VCaP (cell line): ENCODE data around the gene FGF1.

ENCODE experiments used
- H3K27ac ChIP-seq: fragments of 450-650 bp; 2 replicates; pipeline ENCODE4 v1.5.1; 2017
- TF ChIP-seq, protein P1 (sequence below): fragments of 450-650 bp; conservative IDR thresholded peaks from 2 replicates; pipeline ENCODE4 v1.5.1; 2017; ENCODE audit warnings: mild to moderate bottlenecking, moderate library complexity

FGF1 gene

DNA sequence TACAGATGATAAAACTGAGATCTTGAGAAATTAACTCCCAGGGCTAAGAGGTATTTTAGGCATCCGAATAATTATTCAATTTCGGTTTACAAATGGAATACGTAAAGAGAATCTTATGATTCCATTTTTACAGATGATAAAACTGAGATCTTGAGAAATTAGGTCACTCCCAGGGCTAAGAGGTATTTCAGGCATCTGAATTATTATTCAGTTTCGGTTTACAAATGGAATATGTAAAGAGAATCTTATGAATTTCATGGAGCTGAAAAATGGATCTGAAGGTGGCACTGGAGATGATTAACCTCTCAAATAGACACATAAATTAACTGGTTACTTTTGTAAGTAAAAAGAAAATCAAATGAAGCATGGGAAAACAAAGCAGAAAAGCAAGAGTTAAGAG, 44.2 kb downstream of the FGF1 start:
- H3K27ac ChIP-seq: no peak overlapping the region
- TF ChIP-seq, protein P1, sequence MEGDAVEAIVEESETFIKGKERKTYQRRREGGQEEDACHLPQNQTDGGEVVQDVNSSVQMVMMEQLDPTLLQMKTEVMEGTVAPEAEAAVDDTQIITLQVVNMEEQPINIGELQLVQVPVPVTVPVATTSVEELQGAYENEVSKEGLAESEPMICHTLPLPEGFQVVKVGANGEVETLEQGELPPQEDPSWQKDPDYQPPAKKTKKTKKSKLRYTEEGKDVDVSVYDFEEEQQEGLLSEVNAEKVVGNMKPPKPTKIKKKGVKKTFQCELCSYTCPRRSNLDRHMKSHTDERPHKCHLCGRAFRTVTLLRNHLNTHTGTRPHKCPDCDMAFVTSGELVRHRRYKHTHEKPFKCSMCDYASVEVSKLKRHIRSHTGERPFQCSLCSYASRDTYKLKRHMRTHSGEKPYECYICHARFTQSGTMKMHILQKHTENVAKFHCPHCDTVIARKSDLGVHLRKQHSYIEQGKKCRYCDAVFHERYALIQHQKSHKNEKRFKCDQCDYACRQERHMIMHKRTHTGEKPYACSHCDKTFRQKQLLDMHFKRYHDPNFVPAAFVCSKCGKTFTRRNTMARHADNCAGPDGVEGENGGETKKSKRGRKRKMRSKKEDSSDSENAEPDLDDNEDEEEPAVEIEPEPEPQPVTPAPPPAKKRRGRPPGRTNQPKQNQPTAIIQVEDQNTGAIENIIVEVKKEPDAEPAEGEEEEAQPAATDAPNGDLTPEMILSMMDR: no peak

DNA sequence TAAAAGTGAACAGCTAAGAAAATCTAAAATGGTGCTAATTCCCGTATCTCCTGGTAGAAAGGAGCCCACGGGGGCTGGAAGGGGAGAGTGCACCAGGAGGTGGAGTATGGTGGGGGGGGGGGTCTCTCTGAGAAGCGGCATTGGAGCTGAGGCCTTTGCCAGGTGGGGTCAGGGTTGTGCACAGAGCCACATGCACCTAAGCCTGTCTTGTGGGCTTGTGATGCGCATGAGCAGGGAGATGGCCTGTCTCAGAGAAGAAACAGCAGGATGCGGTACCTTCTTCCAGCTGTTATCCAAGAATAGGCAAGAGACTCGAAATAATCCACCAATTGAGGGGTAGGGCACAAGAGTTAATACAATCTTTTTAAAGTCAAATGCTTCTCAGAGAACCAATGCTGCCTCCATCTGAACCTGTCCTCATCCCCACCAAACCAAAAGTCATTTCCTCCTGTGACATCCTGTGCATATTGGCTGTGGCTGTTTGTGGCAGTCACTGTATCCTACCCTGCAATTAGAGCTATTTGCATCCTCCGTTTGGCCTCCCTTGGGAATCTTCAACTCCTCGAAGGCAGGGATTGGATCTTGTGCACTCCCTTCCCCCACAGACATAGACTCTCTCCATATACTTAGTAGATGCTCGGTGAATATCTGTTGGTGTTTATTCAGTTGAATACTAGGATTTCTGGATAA, 45.4 kb downstream of the FGF1 start:
- TF ChIP-seq, protein P1: no peak
- H3K27ac ChIP-seq: no peak overlapping the region

DNA sequence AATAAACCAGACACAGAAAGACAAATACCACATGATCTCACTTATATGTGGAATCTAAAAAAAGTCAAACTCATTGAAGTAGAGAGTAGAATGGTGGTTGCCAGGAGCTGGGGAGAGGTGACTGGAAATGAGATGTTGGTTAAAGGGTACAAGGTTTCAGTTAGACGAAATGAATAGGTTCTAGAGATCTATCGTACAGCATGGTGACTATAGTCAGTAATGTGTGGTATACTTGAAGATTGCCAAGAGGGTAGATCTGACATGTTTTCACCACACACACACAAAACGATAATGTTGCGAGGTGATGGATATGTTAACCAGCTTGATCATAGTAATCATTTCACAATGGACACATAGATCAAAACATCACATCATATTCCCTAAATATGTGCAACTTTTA, 46.4 kb downstream of the FGF1 start:
- TF ChIP-seq, protein P1: no peak
- no peak overlapping the region for H3K27ac ChIP-seq

DNA sequence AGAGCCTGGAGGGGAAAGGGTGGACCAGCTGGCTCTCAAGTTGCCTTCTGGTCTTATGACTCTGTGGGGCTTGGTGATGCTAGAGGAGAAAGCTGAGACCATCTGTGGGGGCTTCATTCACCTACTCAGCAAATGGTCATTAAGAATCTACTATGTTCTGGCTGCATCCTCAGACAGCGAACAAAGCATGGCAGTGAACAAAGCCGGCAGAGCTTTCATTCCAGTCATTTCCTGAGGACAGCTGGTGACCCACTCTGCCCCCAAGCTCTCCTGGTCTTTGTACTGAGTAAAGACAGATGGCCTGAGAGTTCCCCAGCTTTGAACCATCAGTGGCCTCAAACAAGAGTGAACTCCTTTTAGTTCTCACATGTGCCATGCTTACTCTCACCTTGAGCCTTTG, 48.0 kb downstream of the FGF1 start:
- TF ChIP-seq, protein P1: no peak
- H3K27ac ChIP-seq: no peak overlapping the region

DNA sequence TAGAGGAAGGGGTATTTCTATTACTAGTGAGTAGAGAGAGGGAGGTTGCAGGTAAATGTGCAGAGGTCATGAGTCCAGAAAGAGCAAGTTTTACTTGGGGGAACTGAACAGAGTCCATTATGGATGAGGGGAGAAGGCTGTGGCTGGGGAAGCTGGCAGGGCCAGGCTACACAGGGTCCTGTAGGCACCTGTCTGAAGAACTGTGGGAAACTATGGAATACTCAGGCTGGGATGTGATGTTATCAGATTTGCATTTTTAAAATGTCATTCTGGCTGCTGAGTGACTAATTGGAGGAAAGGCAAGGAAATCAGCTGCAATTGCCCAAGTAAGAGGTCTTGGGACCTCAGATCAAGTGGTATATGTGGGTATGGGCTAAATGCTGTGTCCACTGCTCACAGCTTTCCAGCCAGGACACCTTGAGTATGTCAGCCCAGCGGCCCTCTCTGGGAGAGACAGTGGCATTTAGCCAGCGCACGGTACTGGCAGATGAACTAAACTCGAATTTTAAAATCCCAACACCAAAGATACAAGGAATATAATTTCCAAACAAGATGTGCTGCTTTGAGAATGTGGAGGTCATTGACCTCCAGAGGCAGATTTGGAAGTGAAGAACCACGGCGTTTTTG, 49.1 kb downstream of the FGF1 start:
- TF ChIP-seq, protein P1: no peak

DNA sequence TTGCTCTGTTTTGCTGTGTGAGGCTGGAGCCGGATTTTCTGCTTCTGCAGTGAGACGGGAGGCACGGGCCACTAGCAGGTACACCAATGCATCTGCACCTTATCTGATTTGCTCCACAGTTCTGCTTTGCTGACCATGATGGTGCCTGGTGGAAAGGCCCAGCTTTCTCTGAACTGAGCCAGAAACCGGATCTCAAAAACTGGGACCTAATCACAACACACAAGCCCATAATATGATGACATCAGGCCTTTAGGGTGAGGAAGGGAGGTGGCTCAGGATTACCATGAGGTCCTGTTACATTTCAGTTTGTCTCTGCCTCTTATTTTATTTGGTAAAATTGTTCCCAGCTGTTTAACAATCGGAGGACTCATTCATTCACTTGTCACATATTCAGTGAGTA, 49.8 kb downstream of the FGF1 start:
- TF ChIP-seq, protein P1: no peak
- H3K27ac ChIP-seq: no peak overlapping the region

More for the DNA sequence above, 49.1 kb downstream of the FGF1 start:
- H3K27ac ChIP-seq: no peak overlapping the region

DNA sequence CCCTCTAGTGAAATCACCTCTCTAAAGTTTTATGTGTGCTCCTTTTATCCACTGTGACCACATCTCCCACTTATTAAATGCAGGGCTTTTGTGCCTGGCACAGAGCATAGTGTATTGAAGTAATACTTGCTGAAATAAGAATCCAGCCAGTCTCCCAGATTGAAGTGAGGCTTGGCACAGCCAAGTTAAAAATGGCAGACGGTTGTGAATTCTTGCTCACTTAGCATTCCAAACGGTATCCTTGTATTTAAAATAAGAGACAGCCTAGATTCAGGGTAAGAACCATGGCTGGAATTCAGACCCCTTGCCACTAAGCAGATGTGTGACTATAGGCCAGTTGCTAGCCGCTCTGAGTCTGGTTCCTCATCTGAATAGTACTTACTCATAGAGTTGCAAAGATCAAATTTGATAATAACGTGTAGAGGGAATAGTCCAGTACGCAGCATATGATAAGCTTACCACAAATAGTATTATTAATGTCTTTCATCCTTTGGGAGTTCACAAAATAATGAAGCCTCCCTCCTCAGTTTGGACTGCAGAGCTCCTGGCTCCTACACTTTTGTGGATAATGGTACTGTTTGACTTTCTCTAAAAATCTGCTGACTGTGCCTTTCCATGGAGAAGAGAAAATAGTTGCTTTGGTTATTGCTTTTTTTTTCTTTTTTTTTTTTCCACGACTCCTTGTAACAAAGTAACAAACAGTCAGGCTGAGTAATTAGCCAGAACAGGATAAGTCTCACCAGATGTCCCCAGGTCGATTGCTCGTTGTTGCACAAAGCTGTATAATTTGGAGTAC, 51.5 kb downstream of the FGF1 start:
- TF ChIP-seq, protein P1: no peak
- H3K27ac ChIP-seq: no peak overlapping the region
